Measurements from ENCODE around the gene TRIM75.
A peak's percentile ranks its signal among the peaks of the same experiment; 100 is the strongest.
"Not testable (repeated sequence)": the region's sequence is repeated elsewhere in the genome, so short reads cannot be mapped to it uniquely, and the experiment has no call there.

The TRIM75 gene

GRCh38 chr4:165077034-165077578 lies 23.4 kb downstream of the TRIM75 start:
- no peak for DNase-seq (ENCODE audit: low read depth)

- no peak for DNase-seq (ENCODE audit: low read depth)
Measured at GRCh38 chr4:165079476-165079875, 25.8 kb downstream of the TRIM75 start.

- not testable (repeated sequence) for DNase-seq (ENCODE audit: low read depth)
Measured at GRCh38 chr4:165084787-165085186, 31.1 kb downstream of the TRIM75 start.

- no peak for DNase-seq (ENCODE audit: low read depth)
Measured at GRCh38 chr4:165085946-165086345, 32.3 kb downstream of the TRIM75 start.

GRCh38 chr4:165088366-165088765 lies 34.7 kb downstream of the TRIM75 start:
- no peak for DNase-seq (ENCODE audit: low read depth)

- not testable (repeated sequence) for DNase-seq (ENCODE audit: low read depth)
Measured at GRCh38 chr4:165092187-165092586, 38.5 kb downstream of the TRIM75 start.

- DNase-seq (ENCODE audit: low read depth), result no peak
Measured at GRCh38 chr4:165094873-165095272, 41.2 kb downstream of the TRIM75 start.

GRCh38 chr4:165095291-165095690 lies 41.6 kb downstream of the TRIM75 start:
- no peak for DNase-seq (ENCODE audit: low read depth)

GRCh38 chr4:165096776-165097175 lies 43.1 kb downstream of the TRIM75 start:
- peak; percentile 34 for DNase-seq (ENCODE audit: low read depth)

- no peak for DNase-seq (ENCODE audit: low read depth)
Measured at GRCh38 chr4:165101641-165102040, 48.0 kb downstream of the TRIM75 start.

- DNase-seq (ENCODE audit: low read depth), result no peak
Measured at GRCh38 chr4:165106518-165106917, 52.9 kb downstream of the TRIM75 start.

Measured in ELR (cell line).